Erythroblast (primary cell): ENCODE data around the gene RSPH6A.

ENCODE experiments used
- DNase-seq, 2 experiments: peaks; one replicate each; lab custom pipeline; 2025; lab: John Stamatoyannopoulos, UW
- GATA1 ChIP-seq: IDR thresholded peaks from 2 replicates; pipeline ENCODE4 v1.6.1; 2011; ENCODE audit warnings: low read depth, mild to moderate bottlenecking, control low read depth, low read length, moderate library complexity
- POLR2A ChIP-seq: IDR thresholded peaks from 2 replicates; pipeline ENCODE4 v1.6.1; 2011; ENCODE audit warnings: mild to moderate bottlenecking, low read length

The RSPH6A gene

DNA sequence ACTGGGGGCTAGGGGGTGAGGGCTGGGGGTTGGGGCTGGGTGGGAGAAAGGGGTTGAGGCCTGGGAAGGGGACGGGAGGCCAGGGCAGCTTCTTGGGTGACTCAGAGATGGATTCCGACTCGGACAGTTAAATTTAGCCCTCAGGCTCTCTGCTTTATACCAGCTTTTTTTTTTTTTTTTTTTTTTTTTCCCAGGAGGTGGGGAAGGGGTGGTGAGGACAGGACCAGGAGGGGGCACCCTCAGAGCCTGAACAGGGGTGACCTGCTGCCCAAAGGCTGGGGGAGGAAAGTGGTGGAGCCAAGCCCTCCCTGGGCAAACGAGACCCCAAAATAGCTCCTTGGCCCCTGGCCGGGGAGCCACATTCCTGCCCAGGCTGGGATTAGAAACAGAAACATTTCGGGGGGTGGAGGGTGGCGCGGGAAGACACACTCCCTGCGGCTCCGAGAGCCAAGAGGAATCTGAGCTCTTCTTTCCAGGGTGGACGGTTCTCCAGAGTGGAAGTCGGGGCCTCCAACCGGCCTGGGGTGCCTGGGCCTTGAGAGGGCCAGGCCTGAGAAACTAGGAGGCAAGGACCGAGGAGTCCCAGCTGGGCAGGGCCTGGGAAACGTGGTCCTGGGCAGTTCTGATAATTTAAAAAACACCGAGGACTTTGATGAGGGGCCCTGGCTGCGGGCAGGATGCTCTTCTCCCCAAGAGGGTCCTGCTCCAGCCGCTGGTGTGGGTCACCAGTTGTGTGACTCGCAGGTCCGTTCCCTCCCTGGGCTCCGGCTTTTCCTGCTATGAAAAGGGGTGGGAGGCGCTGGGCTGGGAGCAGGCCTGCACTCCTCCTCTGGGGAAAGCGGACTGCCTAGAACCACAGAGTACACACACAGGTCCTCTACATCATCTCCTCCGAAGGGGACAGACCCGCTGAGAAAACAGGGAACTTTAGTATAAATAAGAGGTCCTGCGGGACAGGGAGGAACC, 32.0 kb downstream of the RSPH6A start:
- TF ChIP-seq POLR2A (peak; percentile 25), GATA1 (no peak)

DNA sequence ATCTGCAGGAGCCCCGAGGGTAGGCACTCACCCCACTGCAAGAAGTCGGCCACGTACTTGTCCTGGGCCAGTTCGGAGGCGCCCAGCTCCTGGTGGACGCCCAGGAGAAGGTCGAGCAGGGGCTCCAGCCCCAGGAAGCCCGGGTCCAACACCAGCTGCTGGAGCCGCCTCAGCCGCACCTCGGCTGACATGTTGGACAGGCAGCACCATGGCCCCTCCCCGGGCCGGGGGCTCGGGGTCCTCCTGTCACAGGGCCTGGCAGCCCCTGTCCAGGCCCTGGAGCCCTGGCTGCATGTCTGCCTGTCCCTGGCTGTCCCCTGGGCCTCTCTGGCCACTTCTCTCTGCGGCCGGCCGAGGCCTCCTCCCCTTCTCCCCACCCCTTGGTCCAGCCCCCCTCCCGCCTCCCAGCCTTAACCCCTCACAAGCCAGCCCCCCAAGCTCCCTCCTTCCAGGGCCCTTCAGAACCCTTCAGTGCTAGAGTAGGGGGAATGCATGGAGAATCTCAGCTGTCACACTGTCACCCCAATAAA, 32.9 kb downstream of the RSPH6A start, which contains the start of gene DMPK:
Gene DMPK, minus strand, starts transcription at position 329 of the 530 bp plus-strand sequence. Its CDS starts 138 bp downstream, at position 191.
- TF ChIP-seq GATA1 (no peak), POLR2A (no peak)
- peak in 1 of 2 experiments; percentile 27 for DNase-seq

More for the DNA sequence above, 32.0 kb downstream of the RSPH6A start:
- no peak for DNase-seq

DNA sequence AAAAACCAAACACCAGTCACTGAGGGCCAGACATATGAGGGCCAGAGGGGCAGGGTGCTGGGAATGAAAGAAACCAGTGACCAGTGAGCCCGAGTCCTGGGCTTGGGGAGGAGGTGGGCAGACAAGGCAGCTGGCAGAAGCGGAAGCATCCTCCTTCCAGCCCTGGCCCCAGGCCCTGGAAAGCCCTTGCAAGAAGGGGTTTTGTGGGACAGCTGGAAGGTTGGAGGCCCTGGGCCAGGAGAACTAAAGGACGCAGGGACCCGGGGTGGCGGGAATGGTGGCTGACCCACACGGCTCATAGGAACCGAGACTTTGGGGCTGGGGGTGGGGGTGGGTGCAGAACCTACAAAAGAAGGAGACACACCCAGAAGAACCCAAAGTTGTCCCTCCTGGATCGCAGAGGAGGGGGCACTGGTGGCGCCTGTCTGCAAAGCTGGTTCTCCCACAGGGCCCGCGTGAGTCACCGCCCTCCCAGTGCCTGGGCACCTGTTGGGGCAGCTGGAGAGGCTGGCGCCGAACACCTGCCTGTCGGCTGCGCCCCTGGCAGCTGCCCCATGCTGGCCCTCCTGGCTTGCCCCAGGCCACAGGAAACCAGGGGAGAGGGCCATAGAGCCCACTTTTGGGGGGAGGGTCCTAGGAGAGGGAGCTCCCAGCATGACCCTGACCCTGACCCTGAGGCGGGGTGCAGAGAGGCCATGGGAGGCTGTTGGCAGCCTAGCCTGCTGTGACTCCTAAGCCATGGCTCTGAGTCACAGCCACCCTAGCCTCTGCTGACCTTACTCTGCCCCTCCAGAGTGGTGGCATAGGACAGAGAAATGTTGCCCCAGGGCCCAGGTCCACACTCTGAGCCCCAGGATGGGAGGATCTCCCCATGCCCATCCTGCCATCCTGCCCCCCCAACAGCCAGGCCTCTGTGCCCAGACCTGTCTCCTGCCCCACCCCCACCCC, 33.6 kb downstream of the RSPH6A start:
- TF ChIP-seq GATA1 (no peak), POLR2A (no peak)
- DNase-seq, result peak in 1 of 2 experiments; percentile 37

DNA sequence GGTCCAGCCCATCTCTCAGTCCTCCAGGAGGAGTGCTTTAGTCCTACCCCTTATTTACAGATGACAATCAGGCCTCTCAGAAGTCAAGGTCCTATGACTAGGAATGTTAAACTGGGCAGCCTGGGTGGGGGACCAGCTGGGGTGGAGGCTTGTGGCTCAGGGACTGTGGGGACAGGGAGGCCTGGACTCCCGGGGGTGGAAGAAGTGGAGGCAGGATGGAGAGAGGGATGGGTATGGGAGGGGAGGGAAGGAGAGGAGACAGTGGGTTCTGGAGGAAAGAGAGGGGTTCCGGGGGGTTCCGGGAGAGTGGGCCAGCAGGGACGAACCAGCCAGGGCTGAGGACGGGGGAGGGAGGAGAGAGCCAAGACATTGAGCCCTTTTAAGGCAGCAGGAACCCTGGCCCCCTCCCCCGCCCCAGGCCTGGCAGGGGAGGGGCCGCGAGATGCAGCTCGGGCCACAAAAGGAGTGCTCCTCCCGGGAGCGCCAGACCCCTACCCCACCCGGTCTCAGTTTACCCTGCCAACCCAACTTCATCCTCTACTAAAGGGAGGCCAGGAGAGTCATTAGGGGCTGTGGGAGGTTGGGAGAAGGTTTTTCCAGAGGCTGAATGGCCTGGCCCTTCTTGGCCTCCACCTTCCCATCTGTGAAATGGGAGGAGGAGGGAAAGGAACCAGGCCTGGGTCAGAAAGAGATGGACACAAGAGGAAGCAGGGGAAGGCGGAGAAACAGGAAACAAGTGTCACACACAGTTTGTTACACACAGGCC, 34.5 kb downstream of the RSPH6A start:
- DNase-seq, result no peak
- TF ChIP-seq GATA1 (no peak), POLR2A (no peak)

DNA sequence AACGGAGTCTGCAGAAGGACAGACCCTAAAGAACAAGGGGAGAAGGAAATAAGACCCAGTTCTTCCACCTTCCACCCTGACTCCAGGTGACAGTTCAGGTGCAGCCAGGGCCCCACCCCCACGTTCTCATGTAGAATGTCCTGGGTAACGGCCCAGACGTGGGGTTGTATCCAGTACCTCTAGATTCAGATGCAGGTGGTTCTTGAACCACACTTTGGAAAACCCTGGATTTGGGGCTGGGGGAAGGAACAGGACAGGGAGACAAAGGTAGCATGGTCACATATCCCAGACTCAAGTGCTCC, 35.0 kb downstream of the RSPH6A start:
- TF ChIP-seq POLR2A (no peak), GATA1 (no peak)
- DNase-seq, result no peak

DNA sequence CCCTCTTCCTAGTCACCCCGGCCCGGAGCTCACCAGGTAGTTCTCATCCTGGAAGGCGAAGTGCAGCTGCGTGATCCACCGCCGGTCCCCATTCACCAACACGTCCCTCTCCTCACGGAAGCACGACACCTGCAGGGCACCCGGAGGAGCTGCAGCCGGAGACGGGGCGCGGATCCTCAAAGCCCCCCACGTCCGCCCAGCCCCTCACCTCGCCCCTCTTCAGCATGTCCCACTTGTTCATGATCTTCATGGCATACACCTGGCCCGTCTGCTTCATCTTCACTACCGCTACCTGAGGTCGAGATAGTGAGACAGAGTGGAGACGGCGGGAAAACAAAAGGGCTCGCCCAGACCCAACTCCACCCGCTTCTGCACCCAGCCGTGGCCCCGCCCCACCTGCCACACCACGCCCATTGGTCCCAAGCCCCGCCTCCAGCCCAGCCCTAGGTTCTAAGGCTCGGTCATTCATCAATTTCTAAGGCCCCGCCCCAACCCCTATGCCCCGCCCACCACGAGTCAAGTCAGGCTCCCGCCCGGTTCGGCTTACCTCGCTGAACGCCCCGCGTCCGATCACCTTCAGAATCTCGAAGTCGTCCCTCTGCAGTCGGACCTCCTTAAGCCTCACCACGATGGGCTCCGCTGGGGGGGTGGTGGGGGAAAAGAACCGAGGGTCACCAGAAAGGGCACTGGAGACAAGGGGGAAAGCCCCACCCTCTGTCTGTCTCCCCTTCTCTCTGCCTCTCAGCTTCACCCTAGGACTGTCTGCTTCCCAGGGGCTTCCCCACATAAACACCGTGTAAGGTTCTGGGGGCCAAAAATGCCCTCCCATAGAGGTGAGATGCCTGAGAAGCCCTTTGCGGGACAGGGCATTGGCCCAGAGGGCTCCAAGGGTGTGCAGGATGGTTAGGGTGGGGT, 35.6 kb downstream of the RSPH6A start:
- DNase-seq, result peak; percentile 93 to 96
- TF ChIP-seq GATA1, result no peak
- peak; percentile 24 for TF ChIP-seq POLR2A

DNA sequence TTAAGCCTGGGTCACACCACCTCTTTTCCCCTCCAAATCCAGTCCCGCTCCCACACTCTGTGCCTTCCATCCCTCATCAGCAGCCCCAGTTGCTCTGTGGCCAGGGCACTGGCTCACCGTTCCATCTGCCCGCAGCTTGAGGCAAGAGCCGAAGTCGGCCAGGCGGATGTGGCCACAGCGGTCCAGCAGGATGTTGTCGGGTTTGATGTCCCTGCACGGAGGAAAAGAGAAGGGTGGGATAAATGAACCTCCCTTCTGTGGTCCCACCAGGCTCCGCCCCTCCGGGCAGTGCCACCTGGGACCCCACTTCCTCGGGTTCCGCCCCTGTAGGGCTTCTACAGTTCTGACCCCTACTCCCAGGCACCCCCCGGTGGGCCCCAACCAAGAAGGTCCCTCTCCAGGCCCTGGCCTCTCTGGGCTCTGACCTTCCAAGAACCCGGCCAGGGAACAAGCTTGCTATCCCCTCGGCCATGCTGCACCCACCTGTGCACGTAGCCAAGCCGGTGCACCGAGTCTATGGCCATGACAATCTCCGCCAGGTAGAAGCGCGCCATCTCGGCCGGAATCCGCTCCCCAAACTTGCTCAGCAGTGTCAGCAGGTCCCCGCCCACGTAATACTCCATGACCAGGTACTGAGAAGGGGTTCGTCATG, 37.0 kb downstream of the RSPH6A start:
- DNase-seq, result no peak
- TF ChIP-seq GATA1 (no peak), POLR2A (no peak)

DNA sequence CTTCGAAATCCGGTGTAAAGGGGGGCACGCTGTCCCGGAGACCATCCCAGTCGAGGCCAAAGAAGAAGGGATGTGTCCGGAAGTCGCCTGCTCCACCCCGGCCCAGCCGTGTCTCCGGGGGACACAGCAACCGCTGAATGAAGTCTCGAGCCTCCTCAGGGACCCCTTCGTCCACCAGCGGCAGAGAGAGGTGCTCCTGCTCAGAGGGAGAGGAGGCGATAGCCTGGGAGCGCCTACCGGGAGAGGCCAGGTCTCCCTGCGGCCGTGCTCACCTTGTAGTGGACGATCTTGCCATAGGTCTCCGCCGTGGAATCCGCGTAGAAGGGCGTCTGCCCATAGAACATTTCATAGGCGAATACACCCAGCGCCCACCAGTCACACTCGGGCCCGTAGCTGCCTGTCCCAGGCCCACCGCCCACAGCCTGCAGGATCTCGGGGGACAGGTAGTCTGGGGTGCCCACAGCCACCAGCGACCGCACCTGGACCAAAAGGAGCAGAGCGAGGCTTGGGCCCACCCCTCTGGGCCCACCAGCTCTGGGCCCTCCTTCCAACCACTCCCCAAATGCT, 37.6 kb downstream of the RSPH6A start:
- DNase-seq, result no peak
- no peak for TF ChIP-seq POLR2A
- no peak for TF ChIP-seq GATA1

DNA sequence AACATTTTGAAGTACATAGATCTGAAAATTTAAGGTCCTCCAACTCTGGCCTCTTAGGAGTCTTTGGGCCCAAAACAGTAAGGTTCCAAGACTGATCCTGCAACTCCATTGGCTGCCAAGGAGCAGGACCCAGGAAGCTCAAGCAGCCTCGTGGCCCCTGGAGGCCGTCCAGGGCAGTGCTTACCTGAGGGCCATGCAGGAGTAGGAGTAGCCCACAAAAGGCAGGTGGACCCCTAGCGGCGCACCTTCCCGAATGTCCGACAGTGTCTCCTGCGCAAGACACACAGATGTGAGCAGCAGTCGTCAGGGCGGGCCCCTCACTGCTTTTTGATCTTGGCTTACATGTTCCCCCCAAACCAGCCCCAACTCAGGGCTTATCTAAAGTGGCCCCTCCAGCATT, 40.3 kb downstream of the RSPH6A start:
- DNase-seq, result no peak
- TF ChIP-seq POLR2A (no peak), GATA1 (no peak)

DNA sequence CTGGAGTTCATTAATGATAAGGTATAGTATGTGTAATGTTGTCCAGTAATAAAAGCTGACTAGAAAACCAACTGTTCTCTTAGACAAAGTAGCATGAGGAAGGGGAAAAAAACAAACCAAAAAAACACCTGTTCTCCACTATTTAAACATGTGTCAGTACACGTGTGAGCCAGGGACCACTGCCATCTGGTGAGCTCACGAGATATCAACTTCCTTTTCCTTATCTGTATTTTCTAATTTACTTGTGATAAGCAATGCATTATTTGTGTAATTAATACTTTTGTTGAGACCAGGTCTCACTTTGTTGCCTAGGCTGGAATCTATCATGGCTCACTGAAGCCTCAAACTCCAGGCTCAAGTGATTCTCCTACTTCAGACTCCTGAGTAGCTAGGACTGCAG, 41.7 kb downstream of the RSPH6A start:
- no peak for TF ChIP-seq POLR2A
- no peak for TF ChIP-seq GATA1
- no peak for DNase-seq

DNA sequence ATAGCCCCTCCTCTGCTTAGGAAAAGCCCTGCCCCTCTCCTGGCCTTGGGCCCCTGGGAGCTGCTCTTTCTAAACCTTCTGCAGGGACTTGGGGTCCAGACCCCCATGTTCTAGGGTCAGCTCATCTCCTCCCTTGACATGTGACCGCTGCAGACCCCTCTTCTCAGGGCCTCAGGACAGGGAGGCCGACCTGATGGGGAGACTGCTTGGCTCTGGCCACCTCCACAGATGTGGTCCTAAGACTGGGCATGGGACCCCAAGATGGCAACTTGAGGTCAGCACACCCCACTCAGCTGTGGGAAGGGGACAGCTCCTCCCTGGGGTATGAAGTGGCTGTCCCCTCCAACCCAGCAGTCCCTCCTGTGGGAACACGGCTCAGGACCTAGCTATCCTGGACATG, 42.2 kb downstream of the RSPH6A start:
- TF ChIP-seq POLR2A (no peak), GATA1 (no peak)
- DNase-seq, result no peak
